NCI-H1092 (cell line): ENCODE data around the gene HSPA9.

ENCODE experiments used
- DNase-seq: peaks from one replicate; lab custom pipeline; 2025; lab: John Stamatoyannopoulos, UW

Gene HSPA9

GRCh38 chr5:138560971-138561370 lies 14.2 kb downstream of the HSPA9 start:
- no peak for DNase-seq

GRCh38 chr5:138559937-138560336 lies 15.3 kb downstream of the HSPA9 start:
- no peak for DNase-seq

GRCh38 chr5:138557677-138558076 lies 17.5 kb downstream of the HSPA9 start:
- no peak for DNase-seq

- no peak for DNase-seq
Measured at GRCh38 chr5:138554143-138554542, 21.1 kb downstream of the HSPA9 start.

- DNase-seq: no peak
Measured at GRCh38 chr5:138553437-138554095, 21.6 kb downstream of the HSPA9 start.

- no peak for DNase-seq
Measured at GRCh38 chr5:138552657-138553056, 22.5 kb downstream of the HSPA9 start.

GRCh38 chr5:138549414-138549813 lies 25.8 kb downstream of the HSPA9 start:
- no peak for DNase-seq

- DNase-seq: no peak
Measured at GRCh38 chr5:138545919-138546562, 29.2 kb downstream of the HSPA9 start.

GRCh38 chr5:138544181-138545134 lies 30.7 kb downstream of the HSPA9 start:
- DNase-seq: no peak

GRCh38 chr5:138543730-138544104 lies 31.5 kb downstream of the HSPA9 start:
- DNase-seq: no peak

GRCh38 chr5:138542956-138543729 lies 32.1 kb downstream of the HSPA9 start, which contains the start of gene ETF1:
ETF1 (minus strand) TSS chr5:138543236; CDS start chr5:138542918, 318 bp downstream.
- DNase-seq: peak; percentile 97

- DNase-seq: no peak
Measured at GRCh38 chr5:138542180-138542955, 32.8 kb downstream of the HSPA9 start.

GRCh38 chr5:138541511-138542179 lies 33.6 kb downstream of the HSPA9 start:
- DNase-seq: no peak

- no peak for DNase-seq
Measured at GRCh38 chr5:138539791-138540190, 35.4 kb downstream of the HSPA9 start.

- DNase-seq: no peak
Measured at GRCh38 chr5:138538943-138539627, 36.1 kb downstream of the HSPA9 start.

- no peak for DNase-seq
Measured at GRCh38 chr5:138536665-138537315, 38.4 kb downstream of the HSPA9 start.

GRCh38 chr5:138536215-138536614 lies 39.0 kb downstream of the HSPA9 start:
- DNase-seq: no peak

- no peak for DNase-seq
Measured at GRCh38 chr5:138533973-138534941, 40.9 kb downstream of the HSPA9 start.
